ENCODE results near the gene TPMT.

- no peak for TF ChIP-seq CTCF (IDR thresholded peaks at IDR 0.05)
- TF ChIP-seq POLR2AphosphoS5 (IDR thresholded peaks at IDR 0.05): no peak
Observed at GRCh38 chr6:18121580-18122127, 33.2 kb downstream of the TPMT start.

Measured in prostate gland (tissue), 2 donors.